Activated CD8-positive, alpha-beta T cell treated with anti-CD3 and anti-CD28 coated beads, Interleukin-2, amount 10 ng/mL, durations not matched to agents 7 days and 5 days (primary cell): ENCODE data around the gene PREX1. TPM values are rescaled to one million over a fixed set of nuclear protein-coding genes. Genes with fewer than 3 reads are reported as not detected.

Source experiments
- ATAC-seq: fragments of 150-1000 bp; cut with Tn5 transposase; one replicate; pipeline ENCODE4 v1.10.0; 2021; ENCODE audit warnings: moderate library complexity
- CTCF ChIA-PET: fragments of 350-600 bp; sonication (Branson Sonifier 250); formaldehyde crosslinking; loops from one replicate; lab custom pipeline; 2021; ENCODE audit warnings: antibody characterized with exemption; lab: Charles Lee
- POLR2A ChIA-PET: fragments of 350-600 bp; sonication (Branson Sonifier 250); formaldehyde crosslinking; loops from one replicate; lab custom pipeline; 2021; ENCODE audit warnings: antibody characterized with exemption; lab: Charles Lee
- DNase-seq: peaks from one replicate; pipeline ENCODE4 v3.0.0-alpha.2; 2020
- H3K27ac Mint-ChIP-seq: one replicate; pipeline ENCODE4 v1.8.0; 2021; ENCODE audit warnings: mild to moderate bottlenecking, mixed read lengths
- H3K27me3 Mint-ChIP-seq: one replicate; pipeline ENCODE4 v1.8.0; 2021; ENCODE audit warnings: low read depth, mixed read lengths
- H3K36me3 Mint-ChIP-seq: one replicate; pipeline ENCODE4 v1.8.0; 2021; ENCODE audit warnings: low read depth, mixed read lengths
- H3K4me1 Mint-ChIP-seq: one replicate; pipeline ENCODE4 v1.8.0; 2021; ENCODE audit warnings: low read depth, mixed read lengths
- H3K4me3 Mint-ChIP-seq: one replicate; pipeline ENCODE4 v1.8.0; 2021; ENCODE audit warnings: mild to moderate bottlenecking, mixed read lengths
- H3K9me3 Mint-ChIP-seq: one replicate; pipeline ENCODE4 v1.8.0; 2022; ENCODE audit warnings: mixed read lengths; ENCODE audit not compliant: insufficient read depth
- total RNA-seq, 2 experiments: library from RNA; stranded (reverse); gene quantifications; one replicate each; pipeline ENCODE4 v1.2.3, GENCODE V29; 2021

Gene PREX1
- total RNA-seq, 2 experiments from 2014 or later = 146 to 152 TPM

GRCh38 chr20:48638546-48638945 is 189.3 kb downstream of the PREX1 start:
- H3K9me3 Mint-ChIP-seq = no peaks in the 10 kb centered on the region
- peaks cover 54% of the 10 kb centered on the region for H3K36me3 Mint-ChIP-seq
- ChIA-PET POLR2A (no interaction called here), CTCF (interaction anchor here (1.7 kb wide), 1 partner anchor 19 kb away, joined by 4 read pairs; no protein-coding TSS in a partner anchor)
- no peaks in the 10 kb centered on the region for H3K27me3 Mint-ChIP-seq
- H3K4me1 Mint-ChIP-seq = peaks cover 28% of the 10 kb centered on the region
- DNase-seq (no peak), ATAC-seq (no peak)
- peak overlapping the region; percentile 50 for H3K27ac Mint-ChIP-seq
- H3K4me3 Mint-ChIP-seq = no peak overlapping the region

DNA sequence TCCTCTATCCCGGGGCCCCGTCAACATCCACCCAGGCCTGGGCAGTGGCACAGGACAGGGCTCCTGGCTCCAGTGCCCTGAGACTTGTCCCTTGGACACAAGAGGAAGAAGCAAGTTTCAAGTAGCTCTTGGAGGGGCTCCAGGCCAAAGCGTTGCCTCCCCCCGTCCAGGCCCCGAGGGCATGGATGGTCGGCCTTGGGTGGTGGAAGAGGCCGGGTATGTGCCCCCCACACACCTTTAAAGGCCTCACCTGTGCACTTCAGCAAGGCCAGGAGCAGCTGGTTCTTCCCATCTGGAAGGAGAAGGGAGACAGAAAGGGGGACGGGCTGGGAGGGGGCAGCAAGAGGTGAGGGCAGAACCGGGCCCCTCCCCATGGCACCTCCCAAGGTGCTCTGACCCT is 190.3 kb downstream of the PREX1 start:
- CTCF ChIA-PET = interaction anchor here (2.7 kb wide), 1 partner anchor 20 kb away, joined by 8 read pairs; no protein-coding TSS in a partner anchor
- Mint-ChIP-seq H3K4me1 (peaks cover 28% of the 10 kb centered on the region), H3K27me3 (no peaks in the 10 kb centered on the region), H3K36me3 (peaks cover 60% of the 10 kb centered on the region), H3K27ac (no peak overlapping the region), H3K9me3 (no peaks in the 10 kb centered on the region), H3K4me3 (no peak overlapping the region)
- DNase-seq = no peak
- POLR2A ChIA-PET = no interaction called here
- ATAC-seq = no peak

DNA sequence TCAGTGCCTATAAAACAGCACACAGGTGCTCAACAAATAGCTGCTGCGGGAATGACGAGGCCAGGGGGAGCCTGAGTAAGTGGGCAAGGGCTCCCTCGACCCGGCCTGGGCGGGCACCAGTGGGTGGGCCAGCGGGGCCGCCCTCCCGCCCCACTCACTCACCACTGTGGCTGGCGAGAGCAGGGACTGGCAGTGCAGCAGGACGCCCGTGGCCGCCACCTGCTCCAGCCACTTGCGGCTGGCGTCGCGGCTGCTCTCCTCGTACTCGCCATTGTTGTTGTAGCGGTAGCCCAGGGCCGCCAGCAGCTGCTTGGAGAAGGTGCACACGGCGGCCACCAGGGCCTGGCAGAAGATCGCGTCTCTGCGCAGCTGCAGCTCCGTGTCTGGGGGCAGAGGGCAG is 191.5 kb downstream of the PREX1 start:
- Mint-ChIP-seq H3K27me3 (no peaks in the 10 kb centered on the region), H3K36me3 (peaks cover 62% of the 10 kb centered on the region), H3K9me3 (no peaks in the 10 kb centered on the region), H3K27ac (no peak overlapping the region), H3K4me3 (no peak overlapping the region), H3K4me1 (peaks cover 26% of the 10 kb centered on the region)
- POLR2A ChIA-PET = no interaction called here
- DNase-seq = no peak
- ATAC-seq = no peak
- CTCF ChIA-PET = interaction anchor here (2.7 kb wide), 1 partner anchor 21 kb away, joined by 8 read pairs; no protein-coding TSS in a partner anchor

- Mint-ChIP-seq H3K4me3 (no peak overlapping the region), H3K36me3 (peaks cover 64% of the 10 kb centered on the region), H3K27me3 (no peaks in the 10 kb centered on the region), H3K4me1 (peaks cover 26% of the 10 kb centered on the region), H3K9me3 (no peaks in the 10 kb centered on the region), H3K27ac (peak overlapping the region; percentile 71)
- ChIA-PET CTCF (interaction anchor here (1.1 to 2.7 kb wide), 3 partner anchors 15 to 270 kb away, joined by 3 to 8 read pairs (median 8); no protein-coding TSS in a partner anchor), POLR2A (interaction anchor here (0.6 kb wide), 1 partner anchor 12 kb away, joined by 3 read pairs; no protein-coding TSS in a partner anchor)
- ATAC-seq (peak; percentile 66), DNase-seq (peak; percentile 66)
Observed at GRCh38 chr20:48635791-48636267, 192.0 kb downstream of the PREX1 start.

DNA sequence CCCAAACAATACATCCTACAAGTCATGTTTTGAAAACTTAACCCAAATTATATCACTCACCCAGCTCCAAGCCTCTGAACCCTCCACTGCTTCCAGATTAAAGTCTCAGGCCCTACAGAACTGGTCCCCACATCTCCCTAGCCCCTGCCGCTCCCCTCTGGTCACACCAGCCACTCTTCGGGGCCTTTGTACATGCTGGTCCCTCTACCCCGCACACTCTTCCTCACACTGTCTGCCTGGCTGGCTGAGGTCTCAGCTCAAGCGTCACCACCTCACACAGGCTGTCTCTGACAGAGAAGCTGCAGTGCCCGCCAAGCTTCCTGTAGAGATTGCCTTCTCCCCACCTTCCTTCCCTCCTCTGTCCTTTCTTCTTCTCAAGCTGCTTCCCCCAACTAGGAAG is 192.4 kb downstream of the PREX1 start:
- ChIA-PET POLR2A (interaction anchor here (0.6 kb wide), 1 partner anchor 12 kb away, joined by 3 read pairs; no protein-coding TSS in a partner anchor), CTCF (interaction anchor here (1.1 to 2.7 kb wide), 3 partner anchors 15 to 270 kb away, joined by 3 to 8 read pairs (median 8); no protein-coding TSS in a partner anchor)
- peak overlapping the region; percentile 71 for H3K27ac Mint-ChIP-seq
- H3K4me1 Mint-ChIP-seq = peaks cover 23% of the 10 kb centered on the region
- ATAC-seq = no peak
- H3K9me3 Mint-ChIP-seq = no peaks in the 10 kb centered on the region
- H3K4me3 Mint-ChIP-seq = no peak overlapping the region
- peaks cover 61% of the 10 kb centered on the region for H3K36me3 Mint-ChIP-seq
- H3K27me3 Mint-ChIP-seq = no peaks in the 10 kb centered on the region
- no peak for DNase-seq

DNA sequence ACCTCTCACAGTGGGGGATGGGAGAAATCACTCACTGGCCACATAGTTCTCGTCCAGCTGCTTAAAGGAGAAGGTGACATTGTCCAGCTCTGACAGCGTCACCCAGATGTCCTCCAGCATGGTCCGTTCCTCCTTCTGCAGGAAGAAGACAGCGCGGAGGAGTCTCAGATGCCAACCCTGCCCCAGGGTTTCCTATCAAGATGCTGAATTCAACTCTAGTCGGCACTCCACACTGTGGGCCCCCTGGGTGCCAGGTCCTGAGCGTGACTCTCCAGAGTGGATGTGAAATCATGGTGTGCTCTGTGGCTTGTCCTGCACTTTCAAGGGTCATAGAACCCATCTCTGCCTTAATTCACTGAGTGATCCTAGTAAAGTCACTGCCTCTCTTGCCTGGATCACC is 193.2 kb downstream of the PREX1 start:
- DNase-seq = no peak
- H3K27ac Mint-ChIP-seq = no peak overlapping the region
- H3K4me3 Mint-ChIP-seq = no peak overlapping the region
- peaks cover 63% of the 10 kb centered on the region for H3K36me3 Mint-ChIP-seq
- H3K4me1 Mint-ChIP-seq = peaks cover 18% of the 10 kb centered on the region
- CTCF ChIA-PET = interaction anchor here (1.1 to 2.3 kb wide), 2 partner anchors 14 to 271 kb away, joined by 3 to 8 read pairs; no protein-coding TSS in a partner anchor
- H3K27me3 Mint-ChIP-seq = no peaks in the 10 kb centered on the region
- POLR2A ChIA-PET = no interaction called here
- no peaks in the 10 kb centered on the region for H3K9me3 Mint-ChIP-seq
- ATAC-seq = no peak

DNA sequence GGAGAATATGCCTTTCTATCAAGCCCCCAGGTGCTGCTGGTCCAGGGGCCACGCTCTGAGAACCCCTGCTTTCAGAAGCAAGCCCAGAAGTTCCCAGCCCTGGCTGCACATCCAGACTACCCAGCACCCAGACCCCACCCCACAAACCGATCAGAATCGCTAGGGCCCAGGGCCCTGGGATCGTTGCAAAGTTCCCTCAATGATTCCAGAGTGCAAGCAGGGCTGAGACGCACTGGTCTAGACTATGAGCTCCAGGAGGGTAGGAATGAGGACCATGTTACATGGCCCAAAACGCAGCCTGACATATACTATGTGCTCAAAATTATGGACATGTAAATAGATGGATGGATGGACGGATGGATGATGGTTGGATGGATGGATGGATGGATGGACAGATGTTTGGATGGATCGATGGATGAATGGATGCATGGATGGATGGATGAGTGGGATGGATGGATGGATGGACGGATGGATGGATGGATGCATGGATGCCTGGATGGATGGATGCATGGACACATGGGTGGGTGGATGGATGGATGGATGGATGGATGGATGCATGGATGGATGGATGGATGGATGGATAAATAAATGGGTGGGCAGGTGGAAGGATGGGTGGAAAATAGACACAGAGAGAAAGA is 194.1 kb downstream of the PREX1 start:
- H3K9me3 Mint-ChIP-seq = no peaks in the 10 kb centered on the region
- ATAC-seq = no peak
- peak overlapping the region; percentile 3 for H3K27ac Mint-ChIP-seq
- ChIA-PET POLR2A (no interaction called here), CTCF (interaction anchor here (2.3 kb wide), 1 partner anchor 13 kb away, joined by 8 read pairs; no protein-coding TSS in a partner anchor)
- H3K27me3 Mint-ChIP-seq = no peaks in the 10 kb centered on the region
- peaks cover 60% of the 10 kb centered on the region for H3K36me3 Mint-ChIP-seq
- peaks cover 8% of the 10 kb centered on the region for H3K4me1 Mint-ChIP-seq
- H3K4me3 Mint-ChIP-seq = no peak overlapping the region
- DNase-seq = no peak

DNA sequence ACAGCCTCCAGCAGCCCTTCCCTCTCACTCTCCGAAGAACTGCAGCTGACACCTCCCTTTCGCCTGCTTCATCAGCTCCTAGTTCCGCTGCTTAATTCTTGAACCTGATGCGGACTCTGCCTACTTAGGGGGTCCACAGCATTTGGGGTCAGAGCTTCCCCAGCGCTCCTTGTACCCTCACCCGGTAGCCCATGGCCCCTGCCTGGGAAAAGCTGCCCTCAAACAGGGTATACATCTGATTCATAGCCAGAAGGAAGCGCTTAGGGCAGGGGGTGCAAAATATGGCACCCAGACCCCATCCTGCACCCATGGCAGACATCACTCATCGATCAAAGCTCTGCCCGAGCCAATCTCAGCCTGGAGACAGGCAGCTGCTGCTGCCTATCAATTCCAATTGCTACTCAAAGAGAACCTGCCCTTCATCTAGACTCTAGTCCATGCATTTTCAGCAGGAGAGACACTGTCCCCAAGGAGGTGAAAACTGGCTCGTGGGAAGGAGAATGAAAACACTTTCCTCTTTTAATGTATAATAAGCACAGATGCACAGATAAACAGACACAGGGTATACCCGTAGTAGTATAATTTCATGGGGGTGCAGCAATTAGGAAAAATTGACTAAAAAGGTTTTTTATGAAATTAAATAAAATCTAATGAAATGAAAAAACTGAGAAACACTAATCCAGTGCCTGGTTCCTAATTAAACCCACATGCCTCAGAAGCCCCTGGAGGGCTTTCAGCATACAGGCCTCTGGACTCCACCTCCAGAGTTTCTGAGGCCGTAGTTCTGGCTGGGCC is 194.8 kb downstream of the PREX1 start:
- Mint-ChIP-seq H3K9me3 (no peaks in the 10 kb centered on the region), H3K36me3 (peaks cover 60% of the 10 kb centered on the region), H3K4me3 (no peak overlapping the region), H3K4me1 (peaks cover 8% of the 10 kb centered on the region), H3K27me3 (no peaks in the 10 kb centered on the region), H3K27ac (no peak overlapping the region)
- ChIA-PET CTCF (no interaction called here), POLR2A (interaction anchor here (0.7 kb wide), 1 partner anchor 289 kb away, joined by 3 read pairs; no protein-coding TSS in a partner anchor)
- ATAC-seq = no peak
- no peak for DNase-seq

DNA sequence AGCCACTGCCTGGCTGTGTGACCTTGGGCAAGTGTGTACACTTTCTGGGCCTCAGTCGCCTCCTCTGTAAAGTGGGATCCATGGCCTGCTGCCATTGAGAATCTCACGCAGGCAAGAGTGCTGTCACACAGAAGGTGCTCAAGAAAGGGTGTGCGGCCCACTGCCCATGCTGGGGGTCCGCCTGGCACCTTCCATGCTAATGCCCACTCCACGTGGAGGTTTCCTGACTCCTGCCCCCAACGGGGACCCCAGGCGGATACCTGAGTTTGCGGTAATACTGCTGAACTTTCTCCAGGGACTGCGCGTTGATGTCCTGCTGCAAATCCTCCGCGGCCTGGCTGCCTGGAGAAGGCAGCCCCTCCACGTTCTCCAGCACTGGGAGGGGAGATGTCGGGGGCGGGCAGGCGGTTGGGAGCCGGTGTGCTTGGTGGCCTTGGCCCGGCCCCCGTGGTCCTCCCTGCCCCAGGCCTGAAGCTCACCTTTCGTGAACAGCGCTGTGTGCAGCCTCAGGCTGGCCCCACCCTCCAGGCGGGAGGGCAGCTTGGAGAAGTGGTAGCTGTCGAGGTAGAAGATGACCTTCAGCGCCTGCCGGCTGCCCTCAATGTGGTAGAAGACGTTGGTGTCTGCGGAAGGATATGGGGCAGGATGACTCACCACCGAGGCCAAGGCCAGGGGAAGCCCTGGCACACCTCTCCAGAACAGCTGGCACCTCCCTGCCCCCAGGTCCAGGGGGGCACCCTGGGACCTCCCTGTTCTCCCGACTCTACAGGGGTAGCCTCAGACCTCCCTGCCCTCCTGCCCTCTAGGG is 195.6 kb downstream of the PREX1 start:
- POLR2A ChIA-PET = interaction anchor here (0.7 kb wide), 1 partner anchor 290 kb away, joined by 3 read pairs; no protein-coding TSS in a partner anchor
- DNase-seq (no peak), ATAC-seq (no peak)
- Mint-ChIP-seq H3K4me1 (peaks cover 12% of the 10 kb centered on the region), H3K36me3 (peaks cover 60% of the 10 kb centered on the region), H3K27ac (no peak overlapping the region), H3K9me3 (no peaks in the 10 kb centered on the region), H3K4me3 (no peak overlapping the region), H3K27me3 (no peaks in the 10 kb centered on the region)
- CTCF ChIA-PET = interaction anchor here (0.6 kb wide), 1 partner anchor 26 kb away, joined by 3 read pairs; no protein-coding TSS in a partner anchor

- peaks cover 20% of the 10 kb centered on the region for H3K4me1 Mint-ChIP-seq
- H3K9me3 Mint-ChIP-seq = no peaks in the 10 kb centered on the region
- no peak overlapping the region for H3K4me3 Mint-ChIP-seq
- ATAC-seq (no peak), DNase-seq (no peak)
- ChIA-PET CTCF (interaction anchor here (0.6 kb wide), 1 partner anchor 27 kb away, joined by 3 read pairs; no protein-coding TSS in a partner anchor), POLR2A (no interaction called here)
- no peaks in the 10 kb centered on the region for H3K27me3 Mint-ChIP-seq
- H3K36me3 Mint-ChIP-seq = peaks cover 60% of the 10 kb centered on the region
- no peak overlapping the region for H3K27ac Mint-ChIP-seq
Observed at GRCh38 chr20:48631114-48632016, 196.4 kb downstream of the PREX1 start.
